SK-MEL-5 (cell line): ENCODE results near the gene MICA. TPM values are rescaled to one million over a fixed set of nuclear protein-coding genes. Genes with fewer than 3 reads are reported as not detected.
"Not testable (repeated sequence)": the region's sequence is repeated elsewhere in the genome, so short reads cannot be mapped to it uniquely, and the experiment has no call there.

Experiments used
- DNase-seq: peaks from one replicate; pipeline ENCODE4 v3.0.0-alpha.2; 2016; ENCODE audit warnings: low read depth, low spot score
- in situ Hi-C: cut with HindIII; loops from 2 replicates; pipeline ENCODE4 v1.10.0; 2016; ENCODE audit warnings: low sequenced_read_pairs, high pct_unique_total_duplicates, low pct_unique_long_range_greater_than_20kb
- total RNA-seq: library from RNA; depleted of rRNA; stranded (reverse); fragments of >200 nt; shearing (Covaris generic); gene quantifications from 2 replicates; pipeline ENCODE4 v1.2.3, GENCODE V29; 2014

Gene MICA
- total RNA-seq, 1 experiment from 2014 or later = 77.4 TPM

DNA sequence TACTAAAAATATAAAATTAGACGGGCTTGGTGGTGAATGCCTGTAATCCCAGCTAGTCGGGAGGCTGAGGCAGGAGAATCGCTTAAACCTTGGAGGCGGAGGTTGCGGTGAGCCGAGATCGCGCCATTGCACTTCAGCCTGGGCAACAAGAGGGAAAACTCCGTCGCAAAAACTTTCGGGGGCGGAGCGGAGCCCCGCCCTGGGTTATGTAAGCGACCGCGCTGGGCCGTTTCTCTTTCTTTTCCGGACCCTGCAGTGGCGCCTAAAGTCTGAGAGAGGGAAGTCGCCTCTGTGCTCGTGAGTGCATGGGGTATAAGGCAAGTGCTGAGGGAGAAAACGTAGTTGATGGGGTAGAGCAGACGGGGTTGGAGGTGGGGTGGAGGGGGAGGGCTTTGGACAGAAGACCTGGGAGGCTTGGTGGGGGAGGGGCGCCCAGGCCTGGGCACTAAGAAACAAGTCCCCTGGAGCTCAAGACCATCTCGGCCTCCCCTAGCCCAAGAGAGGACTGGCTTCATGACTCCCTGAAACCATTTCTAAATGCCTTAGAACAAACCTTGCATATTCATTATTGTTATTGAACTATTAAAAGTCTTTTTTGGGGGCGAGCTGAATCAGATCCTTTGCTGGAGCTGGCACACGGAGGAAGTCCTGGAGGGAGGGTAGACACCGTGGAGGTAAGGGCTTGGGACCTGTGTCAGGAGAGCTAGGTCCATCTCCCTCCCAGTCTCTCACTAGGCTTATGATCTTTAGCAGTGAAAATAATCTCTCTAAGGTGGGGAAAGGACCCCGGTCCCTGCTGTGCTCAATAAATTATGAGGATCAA lies 2.7 kb upstream of the MICA start:
- in situ Hi-C loops = no loop called here
- DNase-seq = peak; percentile 48

DNA sequence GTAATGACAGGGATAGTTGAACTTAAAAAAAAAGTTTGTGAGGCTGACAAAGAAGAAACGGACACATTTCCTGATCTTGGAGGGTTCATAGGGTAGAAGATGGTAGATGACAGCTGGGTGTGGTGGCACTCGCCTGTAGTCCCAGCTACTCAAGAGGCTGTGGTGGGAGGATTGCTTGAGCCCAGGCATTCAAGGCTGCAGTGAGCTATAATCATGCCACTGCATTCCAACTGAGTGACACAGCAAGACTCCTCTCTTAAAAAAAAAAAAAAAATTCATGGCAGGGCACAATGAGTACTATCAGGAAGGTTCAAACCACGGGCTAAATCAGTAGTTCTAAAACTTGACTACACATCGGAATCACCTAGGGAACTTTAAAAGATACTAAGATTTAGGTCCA lies 2.0 kb upstream of the MICA start:
- DNase-seq = peak; percentile 20
- in situ Hi-C loops = no loop called here

DNA sequence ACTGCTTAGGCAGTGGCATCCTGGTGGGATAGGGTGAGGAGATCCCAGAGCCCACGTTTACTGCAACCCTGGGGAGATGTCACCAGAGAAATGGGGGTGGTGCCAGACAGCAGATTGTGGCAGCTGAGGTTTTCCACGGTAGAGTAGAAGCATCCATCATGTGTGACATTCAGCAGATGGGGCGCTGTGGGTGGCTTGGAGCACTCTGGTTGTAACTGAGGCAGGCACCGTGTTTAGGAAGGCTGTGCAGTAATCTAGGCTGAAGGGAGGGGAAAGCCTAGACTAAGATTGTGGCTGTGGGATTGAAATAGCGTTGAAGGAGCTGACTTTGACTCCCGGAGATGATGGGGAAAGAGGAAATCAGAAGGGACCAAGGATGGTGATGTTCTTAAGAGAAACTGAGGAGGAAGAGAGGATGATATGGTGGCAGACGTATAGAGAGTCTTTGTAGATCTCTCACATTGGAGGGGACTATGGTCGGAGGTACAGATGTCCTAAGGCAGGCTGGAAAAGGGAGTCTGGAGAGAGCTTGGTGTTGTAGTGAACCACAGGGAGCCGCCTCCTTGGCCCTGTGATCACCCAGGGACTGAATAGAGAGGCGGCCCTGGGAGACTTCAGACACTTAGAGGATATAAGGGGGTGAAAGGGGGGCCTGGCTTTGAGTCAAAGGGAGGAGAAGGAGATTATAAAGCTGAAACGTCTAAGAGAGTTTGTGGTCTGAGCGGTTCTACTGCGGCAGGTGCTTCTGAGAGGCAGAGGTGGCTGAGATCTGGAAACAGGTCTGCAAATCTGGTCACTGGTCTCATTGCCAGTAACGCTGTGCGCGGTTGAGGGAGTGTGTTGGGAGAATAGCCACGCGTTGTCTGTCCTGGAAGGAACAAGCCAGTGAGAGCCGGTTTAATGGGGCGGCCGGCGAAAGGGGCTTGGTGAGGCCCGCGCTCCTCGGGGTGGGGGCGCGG lies 792 bp upstream of the MICA start:
- in situ Hi-C loops = no loop called here
- no peak for DNase-seq

DNA sequence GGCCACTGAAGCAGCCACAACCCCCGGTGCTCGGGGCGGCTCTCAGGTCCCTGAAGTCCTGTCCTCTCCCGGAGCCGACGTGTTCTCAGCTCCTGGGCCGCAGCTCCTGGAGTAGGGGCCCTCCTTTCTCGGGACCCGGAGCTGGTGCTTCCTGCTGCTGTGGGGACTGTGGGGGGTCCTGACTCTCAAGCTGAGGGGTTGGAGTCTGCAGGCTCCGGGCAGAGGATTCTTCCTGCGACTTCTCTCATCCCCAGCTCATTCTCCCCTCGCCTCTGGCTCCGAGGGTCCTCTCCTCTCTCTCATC lies 618 bp downstream of the MICA start:
- in situ Hi-C loops, DNase-seq: not testable (repeated sequence)

DNA sequence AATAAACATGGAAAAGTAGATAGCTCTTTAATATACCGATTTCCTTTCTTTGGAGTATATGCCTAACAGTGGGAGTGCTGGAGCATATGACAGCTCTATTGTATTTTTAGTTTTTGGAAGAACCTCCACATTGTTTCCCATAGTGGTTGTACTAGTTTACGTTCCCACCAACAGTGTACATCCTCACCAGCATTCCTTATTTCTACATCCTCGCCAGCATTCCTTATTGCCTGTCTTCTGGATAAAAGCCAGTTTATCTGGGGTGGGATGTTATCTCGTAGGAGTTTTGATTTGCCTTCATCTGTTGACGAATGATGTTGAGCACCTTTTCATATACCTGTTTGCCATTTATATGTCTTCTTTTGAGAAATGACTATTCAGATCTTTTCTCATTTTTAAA lies 2.6 kb downstream of the MICA start:
- no peak for DNase-seq
- in situ Hi-C loops = no loop called here

DNA sequence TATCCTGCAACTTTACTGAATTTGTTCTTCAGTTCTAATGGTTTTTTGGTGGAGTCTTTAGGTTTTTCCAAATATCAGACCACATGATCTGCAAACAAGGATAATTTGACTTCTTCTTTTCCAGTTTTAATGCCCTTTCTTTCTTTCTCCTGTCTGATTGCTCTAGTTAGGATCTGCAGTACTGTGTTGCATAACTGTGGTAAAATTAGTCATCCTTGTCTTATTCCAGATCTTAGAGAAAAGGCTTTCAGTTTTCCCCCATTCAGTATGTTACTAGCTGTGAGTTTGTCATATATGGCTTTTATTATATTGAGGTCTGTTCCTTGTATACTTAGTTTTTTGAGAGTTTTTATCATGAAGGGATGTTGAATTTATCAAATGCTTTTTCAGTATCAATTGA lies 4.3 kb downstream of the MICA start:
- in situ Hi-C loops = no loop called here

DNA sequence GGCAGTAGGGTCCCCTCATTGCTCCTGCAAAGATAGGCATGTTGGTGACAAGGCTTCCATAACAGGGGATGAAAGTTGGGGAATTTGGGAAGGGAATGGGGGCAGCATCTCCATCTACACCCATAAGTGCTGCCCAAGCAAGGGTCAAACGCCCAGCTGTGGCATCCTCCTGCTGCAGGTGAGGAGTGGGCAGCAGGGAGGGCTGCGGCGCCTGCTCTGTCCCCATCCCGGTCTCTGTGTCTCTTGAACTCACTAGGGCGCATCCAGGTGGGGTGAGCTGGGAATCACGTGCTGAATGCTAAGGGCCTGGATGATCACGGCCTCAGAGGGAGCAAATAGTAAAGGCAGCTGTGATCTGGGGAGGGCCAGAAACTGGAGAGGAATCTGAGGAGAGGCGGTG lies 9.1 kb downstream of the MICA start:
- in situ Hi-C loops = no loop called here
- no peak for DNase-seq

More for the DNA sequence above, 4.3 kb downstream of the MICA start:
- DNase-seq = no peak

DNA sequence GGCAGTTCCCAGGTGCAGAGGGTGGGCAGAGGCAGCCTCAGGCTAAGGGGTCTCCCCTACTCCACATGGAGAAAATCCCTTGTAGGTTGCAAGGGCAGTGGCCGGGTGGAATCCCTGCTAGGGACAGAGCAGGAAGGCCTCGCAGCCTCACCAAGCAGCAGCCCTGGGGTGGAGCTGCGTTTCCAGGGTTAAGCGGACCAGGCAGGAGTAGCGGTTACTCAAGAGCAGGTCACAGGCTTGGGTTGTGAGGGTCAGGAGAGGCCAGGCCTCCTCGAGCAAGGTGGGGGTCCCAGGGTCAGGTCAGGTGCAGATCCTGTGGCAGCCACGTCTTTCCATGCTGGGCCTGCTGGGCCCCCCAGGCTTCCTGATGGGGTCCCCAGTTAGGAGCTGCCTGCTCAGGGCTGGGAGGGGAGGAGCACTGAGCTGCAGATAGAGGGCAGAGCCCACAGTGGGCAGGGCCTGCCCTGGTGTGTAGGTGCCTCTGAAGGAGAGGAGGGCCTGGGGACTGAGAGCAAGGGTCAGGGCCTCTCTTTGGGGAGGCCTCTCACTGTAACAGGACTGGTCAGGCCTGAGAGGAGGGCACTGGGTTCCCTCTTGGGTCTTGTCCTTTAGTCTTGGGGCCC lies 10.9 kb downstream of the MICA start:
- in situ Hi-C loops, DNase-seq: not testable (repeated sequence)

DNA sequence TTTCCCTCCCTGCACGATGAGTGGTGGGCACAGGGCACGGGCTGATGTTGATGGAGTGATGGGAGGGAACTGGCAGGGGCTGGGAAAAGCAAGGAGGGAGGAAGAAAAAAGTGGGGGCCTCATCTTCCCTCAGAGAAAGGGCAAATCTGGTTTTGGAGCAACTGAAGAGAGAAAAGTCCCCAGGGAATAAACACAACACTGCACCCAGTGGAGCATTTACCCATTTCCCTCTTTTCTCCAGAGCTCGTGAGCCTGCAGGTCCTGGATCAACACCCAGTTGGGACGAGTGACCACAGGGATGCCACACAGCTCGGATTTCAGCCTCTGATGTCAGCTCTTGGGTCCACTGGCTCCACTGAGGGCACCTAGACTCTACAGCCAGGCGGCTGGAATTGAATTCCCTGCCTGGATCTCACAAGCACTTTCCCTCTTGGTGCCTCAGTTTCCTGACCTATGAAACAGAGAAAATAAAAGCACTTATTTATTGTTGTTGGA lies 11.4 kb downstream of the MICA start:
- in situ Hi-C loops = no loop called here
- DNase-seq = no peak

DNA sequence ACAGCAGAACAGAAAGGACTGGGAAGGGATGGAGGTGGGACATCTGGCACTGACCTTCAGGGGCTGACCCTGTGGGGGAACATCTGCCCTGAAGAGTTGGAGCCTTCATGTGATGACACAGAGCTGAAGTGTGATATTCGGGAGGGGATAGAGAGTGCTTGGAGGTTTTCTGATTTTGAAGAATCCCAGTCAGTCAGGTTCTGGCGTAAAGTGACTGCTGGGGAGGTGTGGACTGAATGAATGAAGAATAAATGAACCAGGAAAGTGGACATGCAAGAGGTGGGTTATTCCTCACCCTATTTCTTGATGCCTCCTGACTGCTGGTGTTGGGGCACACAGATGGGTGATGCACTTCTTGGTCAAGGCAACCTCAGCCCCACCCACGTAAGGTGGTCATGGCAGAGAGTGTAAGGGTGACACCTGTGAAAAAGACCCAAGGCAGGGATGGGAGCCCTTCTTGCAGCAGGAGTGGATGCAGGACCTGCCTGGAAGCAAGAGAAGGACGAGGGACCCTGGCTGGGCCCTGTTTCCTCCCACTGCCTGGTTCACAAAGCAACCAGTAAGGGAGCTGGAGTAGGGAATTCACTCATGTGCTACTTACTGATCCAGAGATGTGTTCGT lies 13.1 kb downstream of the MICA start:
- in situ Hi-C loops = no loop called here
- DNase-seq = no peak

DNA sequence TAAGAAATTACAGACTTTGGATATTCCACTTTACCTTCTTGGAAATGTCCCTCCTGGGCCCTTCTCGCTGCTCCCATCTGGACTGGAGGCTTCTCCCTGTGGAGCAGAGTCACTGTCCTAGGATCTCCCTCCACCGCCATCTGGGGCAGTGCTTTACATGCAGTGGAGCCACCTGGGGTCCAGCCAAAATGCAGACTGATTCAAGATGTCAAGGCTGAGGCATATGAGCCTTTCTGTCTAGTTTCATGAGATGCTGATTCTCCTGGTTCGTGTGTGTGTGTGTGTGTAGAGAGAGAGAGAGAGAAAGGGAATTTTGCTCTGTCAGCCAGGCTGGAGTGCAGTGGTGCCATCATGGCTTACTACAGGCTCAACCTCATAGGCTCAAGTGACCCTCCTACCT lies 14.9 kb downstream of the MICA start:
- DNase-seq = no peak
- in situ Hi-C loops = no loop called here

DNA sequence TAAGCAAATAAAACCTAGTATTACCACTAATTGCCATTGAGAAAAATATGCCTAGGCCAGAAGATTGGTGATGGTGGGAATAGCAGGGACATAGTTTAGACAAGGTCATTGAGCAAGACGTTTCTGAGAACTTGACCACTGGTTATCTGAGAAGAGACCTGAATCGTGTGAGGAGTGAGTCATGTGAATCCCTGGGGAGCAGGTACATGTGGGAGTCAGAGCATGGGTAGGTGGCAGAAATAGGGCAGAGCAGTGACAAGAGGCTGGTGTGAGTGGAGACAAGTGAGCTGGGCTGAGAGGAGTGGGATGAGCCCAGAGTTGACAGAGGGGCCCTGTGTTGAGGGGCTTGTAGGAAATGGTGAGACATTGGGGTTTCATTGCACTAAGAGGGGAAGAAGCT lies 16.4 kb downstream of the MICA start:
- in situ Hi-C loops = no loop called here
- no peak for DNase-seq

DNA sequence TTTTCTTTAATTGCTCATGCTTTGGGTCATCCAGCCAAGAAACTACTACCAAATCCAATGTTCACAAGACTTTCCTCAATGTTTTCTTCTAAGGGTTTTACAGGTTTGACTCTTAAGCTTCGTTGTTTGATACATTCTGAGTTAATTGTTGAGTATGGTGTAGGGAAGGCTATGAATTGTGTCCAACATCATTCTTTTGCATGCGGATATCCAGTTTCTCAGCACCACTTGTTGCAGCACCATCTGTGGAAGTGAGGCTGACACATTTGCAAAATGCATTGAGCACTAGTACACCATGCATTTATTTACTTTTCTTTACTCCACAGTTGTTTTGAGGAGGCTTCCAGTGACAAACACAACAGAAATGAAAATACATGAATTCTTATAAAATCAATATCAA lies 17.2 kb downstream of the MICA start:
- in situ Hi-C loops = no loop called here
- DNase-seq = no peak

DNA sequence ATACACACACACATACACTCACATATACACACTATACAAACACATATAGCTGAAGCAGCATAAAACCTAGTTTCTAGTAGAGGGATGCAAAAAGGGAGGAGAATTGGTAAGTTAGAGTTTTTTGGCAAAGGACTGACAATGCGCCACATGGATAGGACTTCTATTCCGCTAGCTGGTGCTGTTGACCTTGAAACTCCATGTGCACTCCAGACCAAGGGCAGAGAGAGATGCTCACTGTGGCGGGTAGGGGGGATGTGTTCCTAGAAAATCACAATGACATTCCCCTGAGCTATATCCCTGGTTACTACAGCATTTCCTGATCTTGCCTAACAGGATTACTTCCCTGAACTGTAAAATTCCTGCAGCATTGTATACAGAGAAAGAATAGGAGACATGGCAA lies 19.2 kb downstream of the MICA start:
- in situ Hi-C loops = no loop called here
- no peak for DNase-seq

DNA sequence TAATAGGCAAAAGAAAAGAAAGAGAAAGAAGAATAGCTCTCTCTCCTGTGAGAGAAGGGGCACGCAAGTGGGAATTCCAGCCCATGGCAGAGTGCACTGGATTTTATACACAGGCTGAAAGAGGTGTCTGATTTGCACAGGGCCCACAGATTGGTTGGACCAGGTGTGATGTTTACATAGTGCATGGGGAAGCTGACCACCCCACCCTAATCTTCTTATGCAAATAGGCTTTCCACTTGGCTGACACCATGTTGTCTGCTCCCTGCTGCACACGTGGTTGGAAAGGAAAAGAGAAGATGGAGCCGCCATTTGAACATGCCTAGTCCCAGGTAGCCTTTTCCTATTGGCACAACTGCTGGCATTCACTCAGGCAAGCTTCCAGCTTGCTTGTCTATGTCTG lies 20.2 kb downstream of the MICA start:
- no peak for DNase-seq
- in situ Hi-C loops = no loop called here

DNA sequence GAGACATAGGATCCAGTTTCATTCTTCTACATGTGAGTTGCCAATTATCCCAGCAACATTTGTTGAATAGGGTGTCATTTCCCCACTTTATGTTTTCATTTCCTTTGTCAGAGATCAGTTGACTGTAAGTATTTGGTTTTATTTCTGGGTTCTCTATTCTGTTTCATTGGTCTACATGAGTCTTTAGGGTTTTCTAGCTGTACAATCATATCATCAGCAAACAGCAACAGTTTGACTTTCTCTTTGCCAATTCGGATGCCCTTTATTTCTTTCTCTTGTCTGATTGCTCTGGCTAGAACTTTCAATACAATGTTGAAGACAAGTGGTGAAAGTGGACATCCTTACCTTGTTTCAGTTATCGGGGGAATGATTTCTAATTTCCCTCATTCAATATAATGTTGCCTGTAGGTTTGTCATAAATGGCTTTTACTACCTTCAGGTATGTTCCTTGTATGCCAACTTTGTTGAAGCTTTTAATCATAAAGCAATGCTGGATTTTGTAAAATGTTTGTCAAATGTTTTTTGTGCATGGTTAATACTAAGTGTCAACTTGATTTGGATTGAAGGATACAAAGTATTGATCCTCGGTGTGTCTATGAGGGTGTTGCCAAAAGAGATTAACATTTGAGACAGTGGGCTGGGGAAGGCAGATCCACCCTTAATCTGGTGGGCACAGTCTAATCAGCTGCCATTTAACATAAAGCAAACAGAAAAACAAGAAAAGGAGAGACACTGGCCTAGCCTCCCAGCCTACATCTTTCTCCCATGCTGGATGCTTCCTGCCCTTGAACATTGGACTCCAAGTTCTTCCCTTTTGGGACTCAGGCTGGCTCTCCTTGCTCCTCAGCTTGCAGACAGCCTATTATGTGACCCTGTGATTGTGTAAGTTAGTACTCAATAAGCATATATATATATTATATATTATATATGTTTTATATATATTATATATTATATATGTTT lies 23.3 kb downstream of the MICA start:
- in situ Hi-C loops = no loop called here
- no peak for DNase-seq

DNA sequence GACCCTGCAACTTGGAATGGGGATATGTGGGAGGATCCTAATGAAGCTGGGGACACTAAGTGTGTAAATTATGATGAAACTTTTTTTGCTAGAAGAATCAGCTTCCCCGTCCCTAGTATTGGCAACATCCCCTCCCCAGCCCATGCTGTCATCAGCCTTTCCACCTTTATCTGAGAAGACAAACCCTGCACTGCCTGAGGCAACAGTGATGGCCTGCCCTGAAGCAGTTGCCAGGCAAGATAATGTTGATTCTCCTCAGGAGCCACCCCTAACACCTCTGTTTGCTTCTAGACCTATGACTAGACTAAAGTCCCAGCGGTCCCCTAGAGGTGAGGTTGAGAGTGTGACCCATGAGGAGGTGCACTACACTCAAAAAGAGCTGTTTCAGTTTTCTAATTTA lies 27.1 kb downstream of the MICA start:
- DNase-seq = no peak
- in situ Hi-C loops = no loop called here
